Kidney (tissue), 14 donors: Measurements from ENCODE around the gene FBN1. TPM values are rescaled to one million over a fixed set of nuclear protein-coding genes. Genes with fewer than 3 reads are reported as not detected.

Experiments used
- DNase-seq, 5 donors: peaks; one replicate each; pipeline ENCODE4 v3.0.0-alpha.2; 2013 to 2020
- FAIRE-seq: peaks from 2 replicates; lab custom pipeline; 2012; peaks lifted over from hg19 to GRCh38; lab: Jason Lieb, UNC
- H3K27ac ChIP-seq, 2 donors: one replicate each; pipeline ENCODE4 v1.7.0; 2013; ENCODE audit warnings: low read depth in 2 of 2, low read length in 2 of 2, inconsistent platforms in 1 of 2
- H3K27me3 ChIP-seq: one replicate; pipeline ENCODE4 v1.7.1; 2013; ENCODE audit warnings: low read length, inconsistent platforms; ENCODE audit not compliant: control insufficient read depth, insufficient read depth
- H3K36me3 ChIP-seq, 3 donors: one replicate each; pipeline versions ENCODE4 v1.7.0 to v1.7.1; 2013; ENCODE audit warnings: low read length in 3 of 3, control low read depth in 1 of 3, inconsistent platforms in 1 of 3; ENCODE audit not compliant: insufficient read depth in 3 of 3, control insufficient read depth in 2 of 3
- H3K4me1 ChIP-seq, 3 donors: one replicate each; pipeline versions ENCODE4 v1.7.0 to v1.7.1; 2013; ENCODE audit warnings: low read length in 3 of 3, inconsistent platforms in 1 of 3, low read depth in 1 of 3; ENCODE audit not compliant: control insufficient read depth in 2 of 3, insufficient read depth in 2 of 3
- H3K4me3 ChIP-seq, 3 donors: one replicate each; pipeline versions ENCODE4 v1.7.0 to v1.8.1; 2013; ENCODE audit warnings: low read length in 3 of 3, control low read depth in 1 of 3, inconsistent platforms in 1 of 3
- H3K9ac ChIP-seq, 3 donors: one replicate each; pipeline versions ENCODE4 v1.7.0 to v1.7.1; 2013; ENCODE audit warnings: low read length in 3 of 3, control low read depth in 1 of 3, inconsistent platforms in 1 of 3
- H3K9me3 ChIP-seq, 3 donors: one replicate each; pipeline versions ENCODE4 v1.7.0 to v1.7.1; 2013; ENCODE audit warnings: low read length in 3 of 3, control low read depth in 1 of 3, inconsistent platforms in 1 of 3; ENCODE audit not compliant: control insufficient read depth in 2 of 3, insufficient read depth in 1 of 3
- intact Hi-C: fragments of 100-400 bp; cut with DNase I; formaldehyde crosslinking; loops from one replicate; pipeline ENCODE4 v1.11.1; 2022
- polyA plus RNA-seq: library from polyadenylated mRNA; stranded (reverse); fragments of 350-450 nt; fragmentation: Illumina TruSeq; extraction: RNeasy Lipid Tissue Mini Kit (QIAGEN cat#74804); gene quantifications from one replicate; pipeline ENCODE4 v1.2.3, GENCODE V29; 2014; ENCODE audit warnings: low read depth, low replicate concordance; ENCODE audit not compliant: insufficient read depth
- total RNA-seq: library from RNA; stranded (reverse); fragmentation: NEBNext Ultra II Directional; extraction: Animal tissue kit (Norgen Biotek cat#: 25700); gene quantifications from one replicate; pipeline ENCODE4 v1.2.1, GENCODE V29; 2021
- TF ChIP-seq, protein P1 (sequence below): IDR thresholded peaks from 3 replicates; pipeline ENCODE4 v1.5.1; 2012; ENCODE audit warnings: mild to moderate bottlenecking, moderate library complexity, borderline replicate concordance; ENCODE audit not compliant: insufficient read depth; ENCODE audit errors: extremely low read depth
- donor health status: control.
- donor health status: control.
- donor health status: control.
- donor health status: control.
- donor health status: control.
- donor health status: DM: yes; HTN: yes; CAD: no.
- donor health status: Normal renal cell carcinoma (clear cell type).

FBN1 gene
- total and polyA plus RNA-seq, 2 donors from 2014 or later: 2.4 to 30.8 TPM

DNA sequence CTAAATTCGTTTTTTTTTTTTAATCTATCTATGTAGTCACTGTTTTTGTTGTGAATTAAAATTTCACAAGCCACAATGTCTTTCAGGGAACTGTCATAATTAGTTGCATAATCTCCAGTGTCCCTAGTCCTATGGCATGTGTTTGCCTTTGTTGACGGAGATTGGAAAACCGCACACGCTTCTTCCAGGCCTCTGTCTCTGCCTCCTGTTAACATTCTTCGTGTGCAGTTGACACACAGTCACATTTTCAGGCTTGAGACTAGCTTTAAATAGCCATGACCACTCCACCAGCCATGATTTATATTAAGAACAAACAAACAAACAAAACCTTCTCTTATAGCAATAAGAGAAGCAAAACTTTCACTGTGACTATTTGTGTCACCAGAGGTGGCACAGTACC lies 174.4 kb downstream of the FBN1 start:
- H3K9ac ChIP-seq: no peak overlapping the region
- FAIRE-seq (no peak), DNase-seq (no peak)
- H3K4me1 ChIP-seq: peaks cover 0 to 3% (median 0%) of the 10 kb centered on the region in 3 donors
- no peaks in the 10 kb centered on the region for H3K27me3 ChIP-seq
- TF ChIP-seq, protein P1, sequence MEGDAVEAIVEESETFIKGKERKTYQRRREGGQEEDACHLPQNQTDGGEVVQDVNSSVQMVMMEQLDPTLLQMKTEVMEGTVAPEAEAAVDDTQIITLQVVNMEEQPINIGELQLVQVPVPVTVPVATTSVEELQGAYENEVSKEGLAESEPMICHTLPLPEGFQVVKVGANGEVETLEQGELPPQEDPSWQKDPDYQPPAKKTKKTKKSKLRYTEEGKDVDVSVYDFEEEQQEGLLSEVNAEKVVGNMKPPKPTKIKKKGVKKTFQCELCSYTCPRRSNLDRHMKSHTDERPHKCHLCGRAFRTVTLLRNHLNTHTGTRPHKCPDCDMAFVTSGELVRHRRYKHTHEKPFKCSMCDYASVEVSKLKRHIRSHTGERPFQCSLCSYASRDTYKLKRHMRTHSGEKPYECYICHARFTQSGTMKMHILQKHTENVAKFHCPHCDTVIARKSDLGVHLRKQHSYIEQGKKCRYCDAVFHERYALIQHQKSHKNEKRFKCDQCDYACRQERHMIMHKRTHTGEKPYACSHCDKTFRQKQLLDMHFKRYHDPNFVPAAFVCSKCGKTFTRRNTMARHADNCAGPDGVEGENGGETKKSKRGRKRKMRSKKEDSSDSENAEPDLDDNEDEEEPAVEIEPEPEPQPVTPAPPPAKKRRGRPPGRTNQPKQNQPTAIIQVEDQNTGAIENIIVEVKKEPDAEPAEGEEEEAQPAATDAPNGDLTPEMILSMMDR: no peak
- H3K9me3 ChIP-seq: no peaks in the 10 kb centered on the region
- no peak overlapping the region for H3K4me3 ChIP-seq
- H3K27ac ChIP-seq: no peak overlapping the region
- intact Hi-C loops: no loop called here
- no peaks in the 10 kb centered on the region for H3K36me3 ChIP-seq

DNA sequence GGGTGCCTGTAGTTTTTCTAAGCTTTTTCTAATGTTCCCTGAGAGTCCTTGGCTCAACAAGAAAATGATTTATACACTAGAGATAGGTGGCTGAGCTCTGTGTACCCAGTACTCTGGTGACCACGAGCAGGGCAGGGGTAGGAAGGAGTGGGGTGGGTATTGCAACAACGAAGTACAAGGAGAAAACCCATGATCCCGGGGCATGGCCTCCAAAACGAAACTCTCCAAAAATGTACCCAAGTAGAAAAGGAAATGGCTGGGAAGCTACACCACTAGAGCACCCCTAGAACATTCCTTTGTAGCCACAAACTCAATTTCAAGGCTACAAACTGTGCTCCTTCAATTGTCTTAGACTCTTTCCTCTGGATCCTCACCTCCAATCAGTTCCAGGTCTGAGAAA lies 175.4 kb downstream of the FBN1 start:
- peaks cover 0 to 3% (median 0%) of the 10 kb centered on the region in 3 donors for H3K4me1 ChIP-seq
- no peaks in the 10 kb centered on the region for H3K9me3 ChIP-seq
- no peak overlapping the region for H3K27ac ChIP-seq
- no peaks in the 10 kb centered on the region for H3K36me3 ChIP-seq
- intact Hi-C loops: no loop called here
- H3K4me3 ChIP-seq: no peak overlapping the region
- FAIRE-seq: no peak
- H3K9ac ChIP-seq: no peak overlapping the region
- no peaks in the 10 kb centered on the region for H3K27me3 ChIP-seq
- DNase-seq: no peak
- TF ChIP-seq, protein P1: no peak

DNA sequence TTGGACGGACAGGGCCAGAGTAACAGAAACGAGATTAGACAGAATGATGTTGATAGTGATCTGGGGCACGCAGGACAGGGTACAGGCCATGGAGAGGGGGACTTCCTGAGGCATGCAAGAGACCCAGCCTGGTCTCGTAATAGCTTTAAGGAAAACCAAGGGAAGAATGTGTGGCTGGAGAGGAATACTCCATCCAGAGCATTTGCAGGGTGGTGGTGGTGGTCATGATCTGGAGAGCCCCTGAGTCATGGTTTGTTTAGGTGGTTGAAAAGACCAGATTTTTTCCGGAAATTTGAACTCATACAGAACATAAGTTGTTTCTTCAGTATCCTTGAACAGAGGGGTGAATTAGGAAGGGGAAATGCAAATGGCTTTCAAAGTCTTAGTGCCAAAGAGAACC lies 175.8 kb downstream of the FBN1 start:
- Histone ChIP-seq H3K9ac (no peak overlapping the region), H3K4me1 (peaks cover 0 to 3% (median 0%) of the 10 kb centered on the region in 3 donors), H3K9me3 (no peaks in the 10 kb centered on the region), H3K36me3 (no peaks in the 10 kb centered on the region), H3K27me3 (no peaks in the 10 kb centered on the region), H3K4me3 (no peak overlapping the region), H3K27ac (no peak overlapping the region)
- TF ChIP-seq, protein P1: no peak
- intact Hi-C loops: no loop called here
- DNase-seq (no peak), FAIRE-seq (no peak)

DNA sequence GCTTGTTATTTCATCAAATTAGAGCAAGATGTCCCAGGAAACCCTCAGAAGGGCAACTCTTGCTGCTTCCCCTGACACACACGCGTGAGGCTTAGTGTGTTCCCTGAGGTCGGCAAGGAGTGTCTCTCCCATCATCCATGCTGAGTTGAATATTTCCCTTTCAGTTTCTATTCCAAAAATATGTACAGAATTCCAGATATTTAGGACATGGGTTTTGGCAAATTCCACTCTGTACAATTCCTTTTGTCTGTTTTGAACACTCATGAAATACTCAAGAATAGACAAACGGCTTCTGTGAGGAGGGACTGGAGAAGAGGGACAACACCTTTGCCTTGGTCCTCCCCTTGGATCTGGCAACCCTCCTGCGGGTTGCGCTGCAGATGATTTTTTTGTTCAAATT lies 176.2 kb downstream of the FBN1 start:
- no peaks in the 10 kb centered on the region for H3K27me3 ChIP-seq
- H3K27ac ChIP-seq: no peak overlapping the region
- TF ChIP-seq, protein P1: no peak
- FAIRE-seq: no peak
- H3K9ac ChIP-seq: no peak overlapping the region
- peaks cover 0 to 3% (median 0%) of the 10 kb centered on the region in 3 donors for H3K4me1 ChIP-seq
- intact Hi-C loops: no loop called here
- H3K36me3 ChIP-seq: no peaks in the 10 kb centered on the region
- no peaks in the 10 kb centered on the region for H3K9me3 ChIP-seq
- DNase-seq: no peak
- no peak overlapping the region for H3K4me3 ChIP-seq
